ENCODE measurements around the gene PIPOX. TPM values are rescaled to one million over a fixed set of nuclear protein-coding genes. Genes with fewer than 3 reads are reported as not detected.

Gene PIPOX
- total and polyA plus RNA-seq, 9 of the 15 experiments (the other 6 are each of a cell fraction or from before 2014, with no cell fraction given) = 0.15 to 2.2 (median 0.58) TPM; not detected in 2

- TF ChIP-seq ZNF512 (tag; IDR thresholded peaks at IDR 0.05) = no peak
- TF ChIP-seq, protein P1, sequence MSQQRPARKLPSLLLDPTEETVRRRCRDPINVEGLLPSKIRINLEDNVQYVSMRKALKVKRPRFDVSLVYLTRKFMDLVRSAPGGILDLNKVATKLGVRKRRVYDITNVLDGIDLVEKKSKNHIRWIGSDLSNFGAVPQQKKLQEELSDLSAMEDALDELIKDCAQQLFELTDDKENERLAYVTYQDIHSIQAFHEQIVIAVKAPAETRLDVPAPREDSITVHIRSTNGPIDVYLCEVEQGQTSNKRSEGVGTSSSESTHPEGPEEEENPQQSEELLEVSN (IDR thresholded peaks at IDR 0.05; ENCODE audit: borderline replicate concordance in 1 of 2, extremely low read depth in 1 of 2, insufficient read depth in 1 of 2, insufficient read length in 1 of 2, low read depth in 1 of 2, low read length in 1 of 2, poor library complexity in 1 of 2, severe bottlenecking in 1 of 2) = no peak
These were observed 21.7 kb upstream of the PIPOX start (continued) for GRCh38 chr17:29021226-29021625.

GRCh38 chr17:29022074-29022473 is 20.9 kb upstream of the PIPOX start:
- H3K4me1 ChIP-seq (replicated peaks in 1 of 2; ENCODE audit: control insufficient read depth in 2 of 2, insufficient read depth in 2 of 2, low read length in 2 of 2) = peaks cover 0 to 6% of the 10 kb centered on the region in 2 experiments; a peak in 2 of 5 replicates
- CTCF ChIA-PET (ENCODE audit: low intra/inter-chr PET ratio) = no interaction called here
- intact Hi-C loops (cut with micrococcal nuclease) = loop anchor here (5.0 kb wide), 1 partner anchor 45 kb away; no protein-coding TSS in a partner anchor
- no peak for TF ChIP-seq ELF2 (CRISPR knock-in tag; IDR thresholded peaks at IDR 0.05)
- TF ChIP-seq PYGO2 (tag; IDR thresholded peaks at IDR 0.05) = no peak
- TF ChIP-seq TCF7L2 (IDR thresholded peaks at IDR 0.05; ENCODE audit: low read depth, low read length) = no peak
- TF ChIP-seq IRF2 (CRISPR knock-in tag; IDR thresholded peaks at IDR 0.05) = no peak
- TF ChIP-seq, protein P2, sequence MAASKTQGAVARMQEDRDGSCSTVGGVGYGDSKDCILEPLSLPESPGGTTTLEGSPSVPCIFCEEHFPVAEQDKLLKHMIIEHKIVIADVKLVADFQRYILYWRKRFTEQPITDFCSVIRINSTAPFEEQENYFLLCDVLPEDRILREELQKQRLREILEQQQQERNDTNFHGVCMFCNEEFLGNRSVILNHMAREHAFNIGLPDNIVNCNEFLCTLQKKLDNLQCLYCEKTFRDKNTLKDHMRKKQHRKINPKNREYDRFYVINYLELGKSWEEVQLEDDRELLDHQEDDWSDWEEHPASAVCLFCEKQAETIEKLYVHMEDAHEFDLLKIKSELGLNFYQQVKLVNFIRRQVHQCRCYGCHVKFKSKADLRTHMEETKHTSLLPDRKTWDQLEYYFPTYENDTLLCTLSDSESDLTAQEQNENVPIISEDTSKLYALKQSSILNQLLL (CRISPR knock-in tag; IDR thresholded peaks at IDR 0.05; ENCODE audit: borderline replicate concordance) = no peak
- TF ChIP-seq SMARCA4 (IDR thresholded peaks at IDR 0.05) = no peak
- TF ChIP-seq CTBP1 (IDR thresholded peaks at IDR 0.05; ENCODE audit: borderline replicate concordance) = no peak
- no peak for TF ChIP-seq FOXJ2 (tag; IDR thresholded peaks at IDR 0.05)
- TF ChIP-seq TAF7 (tag; IDR thresholded peaks at IDR 0.05) = no peak
- TF ChIP-seq HMG20B (CRISPR knock-in tag; IDR thresholded peaks at IDR 0.05) = no peak
- TF ChIP-seq, protein P3, sequence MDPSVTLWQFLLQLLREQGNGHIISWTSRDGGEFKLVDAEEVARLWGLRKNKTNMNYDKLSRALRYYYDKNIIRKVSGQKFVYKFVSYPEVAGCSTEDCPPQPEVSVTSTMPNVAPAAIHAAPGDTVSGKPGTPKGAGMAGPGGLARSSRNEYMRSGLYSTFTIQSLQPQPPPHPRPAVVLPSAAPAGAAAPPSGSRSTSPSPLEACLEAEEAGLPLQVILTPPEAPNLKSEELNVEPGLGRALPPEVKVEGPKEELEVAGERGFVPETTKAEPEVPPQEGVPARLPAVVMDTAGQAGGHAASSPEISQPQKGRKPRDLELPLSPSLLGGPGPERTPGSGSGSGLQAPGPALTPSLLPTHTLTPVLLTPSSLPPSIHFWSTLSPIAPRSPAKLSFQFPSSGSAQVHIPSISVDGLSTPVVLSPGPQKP (CRISPR knock-in tag; IDR thresholded peaks at IDR 0.05) = no peak
- no peak for TF ChIP-seq U2AF2 (optimal IDR thresholded peaks at IDR 0.05; ENCODE audit: low read depth, low read length)

More at GRCh38 chr17:29022074-29022473, 20.9 kb upstream of the PIPOX start:
- no peaks in the 10 kb centered on the region for H3K79me2 ChIP-seq (ENCODE audit: control insufficient read depth, insufficient read depth, low read length)
- ATAC-seq (no peak), FAIRE-seq (no peak), DNase-seq (ENCODE audit: extremely low read depth in 1 of 4, low spot score in 3 of 4) (no peak)
- no peaks in the 10 kb centered on the region for H3K36me3 ChIP-seq (ENCODE audit: control insufficient read depth, insufficient read depth, low read length)
- H3K9ac ChIP-seq (ENCODE audit: insufficient read depth in 1 of 2, low read depth in 2 of 2, low read length in 2 of 2) = no peak overlapping the region
- no peak overlapping the region for H3K4me2 ChIP-seq (ENCODE audit: insufficient read depth, low read length)
- in situ Hi-C loops (cut with MboI) = no loop called here
- no peak overlapping the region for H3K4me3 ChIP-seq
- BruUV-seq (replicated peaks) = no TSS peak
- no peaks in the 10 kb centered on the region for H3K9me1 ChIP-seq (ENCODE audit: control insufficient read depth, insufficient read depth, low read length)
- WGBS (ENCODE audit: insufficient coverage, low coverage, missing lambda C conversion rate) = 0% methylated on average over 7 of the region's 7 CpGs
- peaks cover 2% of the 10 kb centered on the region; the same call in 1 of the 2 replicates for H4K20me1 ChIP-seq (replicated peaks; ENCODE audit: control insufficient read depth, insufficient read depth, low read length)
- no peak overlapping the region for H3K27ac ChIP-seq (ENCODE audit: extremely low read depth, low read depth, low read length)
- H3K27me3 ChIP-seq (ENCODE audit: control insufficient read depth in 2 of 2, insufficient read depth in 2 of 2, low read length in 2 of 2) = peaks cover 54 to 78% of the 10 kb centered on the region in 2 experiments
- POLR2A ChIA-PET = no interaction called here
- H2AFZ ChIP-seq (ENCODE audit: low read depth, low read length) = no peak overlapping the region
- H3K9me3 ChIP-seq (replicated peaks; ENCODE audit: control insufficient read depth, insufficient read depth, low read depth, low read length) = no peaks in the 10 kb centered on the region

All from K562 (cell line).